Left lung (tissue), 10 donors: ENCODE measurements around the gene ADH7. TPM values are rescaled to one million over a fixed set of nuclear protein-coding genes. Genes with fewer than 3 reads are reported as not detected.
"Not testable (repeated sequence)": the region's sequence is repeated elsewhere in the genome, so short reads cannot be mapped to it uniquely, and the experiment has no call there.

ENCODE experiments used
- ATAC-seq: fragments of 200-7000 bp; cut with Tn5 transposase; one replicate; pipeline ENCODE4 v1.9.1; 2020; ENCODE audit warnings: moderate library complexity
- DNase-seq, 4 donors: peaks; one replicate each; pipeline ENCODE4 v3.0.0-alpha.2; 2013 to 2020
- H3K27ac ChIP-seq, 2 donors: fragments of 200-600 bp; sonication (generic) in 1 of 2; one replicate each; pipeline versions ENCODE4 v1.5.0 to v1.8.0; 2020 to 2021
- H3K27me3 ChIP-seq, 2 donors: fragments of 200-600 bp; sonication (generic) in 1 of 2; one replicate each; pipeline versions ENCODE4 v1.5.0 to v1.8.0; 2020 to 2021
- H3K36me3 ChIP-seq, 2 donors: fragments of 200-600 bp; sonication (generic) in 1 of 2; one replicate each; pipeline versions ENCODE4 v1.5.0 to v1.8.0; 2020 to 2021
- H3K4me1 ChIP-seq, 2 donors: fragments of 200-600 bp; one replicate each; pipeline ENCODE4 v1.8.0; 2021
- H3K4me3 ChIP-seq, 2 donors: fragments of 200-600 bp; sonication (generic) in 1 of 2; one replicate each; pipeline versions ENCODE4 v1.5.0 to v1.8.0; 2020 to 2021; ENCODE audit warnings: mild to moderate bottlenecking in 1 of 2
- H3K9me3 ChIP-seq, 2 donors: fragments of 200-600 bp; sonication (generic) in 1 of 2; one replicate each; pipeline versions ENCODE4 v1.5.0 to v1.8.0; 2020 to 2021
- CTCF ChIP-seq, 2 donors: fragments of 200-600 bp; sonication (generic) in 1 of 2; IDR thresholded peaks; one replicate each; pipeline versions ENCODE4 v1.5.0 to v1.8.0; 2021; ENCODE audit warnings: antibody characterized with exemption in 2 of 2
- intact Hi-C, 2 donors: fragments of 100-400 bp; cut with DNase I; formaldehyde crosslinking; loops; one replicate each; pipeline versions ENCODE4 v1.11.2 to v1.14.2; 2022
- polyA plus RNA-seq, 6 donors: library from polyadenylated mRNA; unstranded; fragments of 120-200 nt; gene quantifications; one replicate each; pipeline ENCODE4 v1.2.1, GENCODE V29; 2013; ENCODE audit not compliant: insufficient read length in 6 of 6
- total RNA-seq, 2 donors: library from RNA; stranded (reverse); fragmentation: NEBNext Ultra II Directional; extraction: Animal tissue kit (Norgen Biotek cat#: 25700); gene quantifications; one replicate each; pipeline ENCODE4 v1.2.1, GENCODE V29; 2021
- donor health status: DM: no; HTN: yes; CAD: no.
- donor health status: DM: no; HTN: no; CAD: no.

ADH7 gene
- total and polyA plus RNA-seq, 8 donors: 0.07 to 1.4 (median 0.13) TPM; not detected in 5

- Histone ChIP-seq H3K4me3 (no peak overlapping the region), H3K27ac (no peak overlapping the region), H3K4me1 (no peaks in the 10 kb centered on the region), H3K36me3 (no peaks in the 10 kb centered on the region), H3K27me3 (no peaks in the 10 kb centered on the region), H3K9me3 (no peaks in the 10 kb centered on the region)
- ATAC-seq (no peak), DNase-seq (no peak)
- intact Hi-C loops: no loop called here
- no peak for TF ChIP-seq CTCF (IDR thresholded peaks at IDR 0.05)
Observed at GRCh38 chr4:99430106-99430505, 5.0 kb downstream of the ADH7 start.

- Histone ChIP-seq H3K27me3 (no peaks in the 10 kb centered on the region), H3K36me3 (no peaks in the 10 kb centered on the region), H3K27ac (no peak overlapping the region), H3K9me3 (peaks cover 0 to 9% of the 10 kb centered on the region in 2 donors), H3K4me1 (no peaks in the 10 kb centered on the region), H3K4me3 (no peak overlapping the region)
- no peak for TF ChIP-seq CTCF (IDR thresholded peaks at IDR 0.05)
- intact Hi-C loops: no loop called here
- ATAC-seq (no peak), DNase-seq (no peak)
Observed at GRCh38 chr4:99417125-99417524, 18.0 kb downstream of the ADH7 start.

GRCh38 chr4:99415762-99416161 lies 19.4 kb downstream of the ADH7 start:
- H3K4me3 ChIP-seq, H3K4me1 ChIP-seq, ATAC-seq, H3K27me3 ChIP-seq, intact Hi-C loops, DNase-seq, H3K36me3 ChIP-seq, H3K9me3 ChIP-seq, H3K27ac ChIP-seq: not testable (repeated sequence)

DNA sequence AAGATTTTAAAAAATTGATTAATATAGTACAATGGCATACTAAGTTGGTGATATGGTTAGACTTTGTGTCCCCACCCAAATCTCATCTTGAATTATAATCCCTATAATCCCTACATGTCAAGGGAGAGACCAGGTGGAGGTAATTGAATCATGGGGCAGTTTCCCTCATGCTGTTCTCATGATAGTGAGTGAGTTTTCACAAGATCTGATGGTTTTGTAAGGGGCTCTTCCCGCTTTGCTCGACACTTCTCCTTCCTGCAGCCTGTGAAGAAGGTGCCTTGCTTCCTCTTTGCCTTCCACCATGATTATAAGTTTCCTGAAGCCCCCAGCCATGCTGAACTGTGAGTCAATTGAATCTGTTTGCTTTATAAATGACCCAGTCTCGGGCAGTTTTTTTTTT lies 20.2 kb downstream of the ADH7 start:
- DNase-seq, H3K27ac ChIP-seq, ATAC-seq, H3K4me1 ChIP-seq, intact Hi-C loops, H3K9me3 ChIP-seq, H3K4me3 ChIP-seq, H3K36me3 ChIP-seq, H3K27me3 ChIP-seq: not testable (repeated sequence)

GRCh38 chr4:99414401-99414800 lies 20.7 kb downstream of the ADH7 start:
- Histone ChIP-seq H3K4me1 (no peaks in the 10 kb centered on the region), H3K36me3 (no peaks in the 10 kb centered on the region), H3K27ac (no peak overlapping the region), H3K4me3 (no peak overlapping the region), H3K27me3 (no peaks in the 10 kb centered on the region), H3K9me3 (no peaks in the 10 kb centered on the region)
- ATAC-seq: peak; percentile 40
- intact Hi-C loops: no loop called here
- TF ChIP-seq CTCF (IDR thresholded peaks at IDR 0.05): no peak
- no peak for DNase-seq

- Histone ChIP-seq H3K9me3 (no peaks in the 10 kb centered on the region), H3K27ac (no peak overlapping the region), H3K4me3 (no peak overlapping the region), H3K27me3 (no peaks in the 10 kb centered on the region), H3K4me1 (no peaks in the 10 kb centered on the region), H3K36me3 (no peaks in the 10 kb centered on the region)
- intact Hi-C loops: no loop called here
- ATAC-seq: peak; percentile 41
- DNase-seq: no peak
- no peak for TF ChIP-seq CTCF (IDR thresholded peaks at IDR 0.05)
Observed at GRCh38 chr4:99413140-99413539, 22.0 kb downstream of the ADH7 start.
